GM18858 (cell line): Measurements from ENCODE around the gene CLSTN2.

Experiments used
- ATAC-seq: cut with Tn5 transposase; IDR thresholded peaks from one replicate; pipeline ENCODE4 v1.9.1; 2021; ENCODE audit not compliant: unreplicated experiment

Gene CLSTN2

GRCh38 chr3:140487566-140487965 lies 552.6 kb downstream of the CLSTN2 start:
- ATAC-seq = no peak

- ATAC-seq = no peak
These were observed 558.3 kb downstream of the CLSTN2 start for GRCh38 chr3:140493271-140493670.

- no peak for ATAC-seq
These were observed 560.0 kb downstream of the CLSTN2 start for GRCh38 chr3:140494970-140495369.

- no peak for ATAC-seq
These were observed 562.3 kb downstream of the CLSTN2 start for GRCh38 chr3:140497331-140497730.

- ATAC-seq = no peak
These were observed 564.3 kb downstream of the CLSTN2 start for GRCh38 chr3:140499114-140499757.

- no peak for ATAC-seq
These were observed 565.5 kb downstream of the CLSTN2 start for GRCh38 chr3:140500473-140500872.

GRCh38 chr3:140501061-140501769 lies 566.2 kb downstream of the CLSTN2 start:
- ATAC-seq = no peak

- ATAC-seq = no peak
These were observed 566.9 kb downstream of the CLSTN2 start for GRCh38 chr3:140501770-140502364.

GRCh38 chr3:140505213-140505612 lies 570.2 kb downstream of the CLSTN2 start:
- ATAC-seq = no peak

GRCh38 chr3:140505876-140506275 lies 570.9 kb downstream of the CLSTN2 start:
- ATAC-seq = no peak

- ATAC-seq = no peak
These were observed 573.6 kb downstream of the CLSTN2 start for GRCh38 chr3:140508550-140508949.

GRCh38 chr3:140509534-140509933 lies 574.5 kb downstream of the CLSTN2 start:
- ATAC-seq = no peak

- ATAC-seq = no peak
These were observed 575.4 kb downstream of the CLSTN2 start for GRCh38 chr3:140510303-140510861.

GRCh38 chr3:140521751-140522445 lies 586.9 kb downstream of the CLSTN2 start:
- no peak for ATAC-seq

- no peak for ATAC-seq
These were observed 587.8 kb downstream of the CLSTN2 start for GRCh38 chr3:140522653-140523380.

- ATAC-seq = no peak
These were observed 588.6 kb downstream of the CLSTN2 start for GRCh38 chr3:140523600-140523999.

- ATAC-seq = no peak
These were observed 592.2 kb downstream of the CLSTN2 start for GRCh38 chr3:140527156-140527555.

- ATAC-seq = no peak
These were observed 594.1 kb downstream of the CLSTN2 start for GRCh38 chr3:140529096-140529495.

- no peak for ATAC-seq
These were observed 594.6 kb downstream of the CLSTN2 start for GRCh38 chr3:140529558-140529957.

- no peak for ATAC-seq
These were observed 595.1 kb downstream of the CLSTN2 start for GRCh38 chr3:140530131-140530530.

GRCh38 chr3:140530603-140531002 lies 595.6 kb downstream of the CLSTN2 start:
- no peak for ATAC-seq
